WERI-Rb-1 (cell line): Measurements from ENCODE around the gene CNDP2.
"Not testable (repeated sequence)": the region's sequence is repeated elsewhere in the genome, so short reads cannot be mapped to it uniquely, and the experiment has no call there.

Experiments used
- DNase-seq: peaks from one replicate; pipeline ENCODE4 v3.0.0-alpha.2; 2020
- H3K27ac ChIP-seq: fragments of 250-450 bp; sonication (Bioruptor Pico); 2 replicates; pipeline ENCODE4 v1.5.1; 2020; ENCODE audit warnings: mild to moderate bottlenecking, moderate library complexity
- H3K27me3 ChIP-seq: fragments of 250-450 bp; sonication (Bioruptor Pico); 2 replicates; pipeline ENCODE4 v1.5.1; 2021; ENCODE audit warnings: mild to moderate bottlenecking, low read depth, moderate library complexity; ENCODE audit not compliant: insufficient read depth, severe bottlenecking
- H3K36me3 ChIP-seq: fragments of 250-450 bp; sonication (Bioruptor Pico); 2 replicates; pipeline ENCODE4 v1.5.1; 2020; ENCODE audit warnings: mild to moderate bottlenecking, moderate library complexity
- H3K4me3 ChIP-seq: 2 replicates; pipeline ENCODE4 v1.5.1; 2011; ENCODE audit warnings: low read depth, mild to moderate bottlenecking, control low read depth, low read length
- H3K9me3 ChIP-seq: fragments of 250-450 bp; sonication (Bioruptor Pico); 2 replicates; pipeline ENCODE4 v1.5.1; 2021; ENCODE audit warnings: mild to moderate bottlenecking, moderate library complexity; ENCODE audit not compliant: severe bottlenecking
- TF ChIP-seq, protein P1 (sequence below): IDR thresholded peaks from 2 replicates; pipeline ENCODE4 v1.5.1; 2011; ENCODE audit warnings: low read depth, mild to moderate bottlenecking, control low read depth, inconsistent platforms, low read length

CNDP2 gene

DNA sequence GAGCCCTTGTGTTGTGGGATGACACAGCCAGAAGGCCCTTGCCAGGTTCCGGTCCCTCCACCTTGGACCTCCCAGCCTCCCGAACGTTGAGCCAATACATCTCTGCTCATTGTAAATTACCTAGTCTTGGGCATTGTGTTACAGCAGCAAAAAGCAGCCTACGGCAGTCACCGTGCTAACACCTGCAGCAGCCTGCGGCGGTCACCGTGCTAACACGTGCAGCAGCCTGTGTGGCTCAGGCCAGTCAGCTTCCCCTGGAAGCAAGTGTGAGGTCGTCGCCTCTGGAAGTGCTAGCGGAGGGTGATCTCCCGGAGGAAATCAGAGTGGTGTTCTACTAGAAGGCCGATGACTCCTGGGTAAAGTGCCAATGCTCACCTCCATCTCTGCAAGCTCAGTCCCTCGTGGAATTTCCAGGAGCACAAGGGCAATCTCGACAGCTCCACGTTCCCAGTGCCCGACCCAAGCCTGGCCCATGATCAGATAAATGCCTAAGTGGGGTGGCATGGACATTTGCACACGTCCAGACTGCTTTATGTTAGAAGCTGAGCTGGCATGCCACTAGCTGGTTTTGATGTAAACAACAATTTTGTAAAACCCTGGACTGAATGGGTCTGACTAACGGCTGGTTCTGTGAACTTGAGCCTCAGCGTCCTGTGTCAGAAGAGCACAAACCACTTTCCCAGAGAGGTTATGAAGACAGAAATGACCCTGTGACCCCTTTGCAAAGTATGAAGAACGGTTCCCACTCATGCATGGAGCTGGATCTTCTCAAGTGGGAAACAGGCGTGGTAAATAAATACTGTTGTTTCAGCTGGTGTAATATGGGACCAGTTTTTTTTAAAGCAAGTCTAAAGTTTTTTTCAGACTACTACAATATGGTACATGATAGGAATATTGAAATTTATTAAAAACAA, 26.7 kb downstream of the CNDP2 start:
- Histone ChIP-seq H3K27ac (no peak overlapping the region), H3K9me3 (no peaks in the 10 kb centered on the region), H3K27me3 (no peaks in the 10 kb centered on the region), H3K36me3 (peaks cover 38% of the 10 kb centered on the region), H3K4me3 (no peak overlapping the region)
- DNase-seq: no peak
- TF ChIP-seq, protein P1, sequence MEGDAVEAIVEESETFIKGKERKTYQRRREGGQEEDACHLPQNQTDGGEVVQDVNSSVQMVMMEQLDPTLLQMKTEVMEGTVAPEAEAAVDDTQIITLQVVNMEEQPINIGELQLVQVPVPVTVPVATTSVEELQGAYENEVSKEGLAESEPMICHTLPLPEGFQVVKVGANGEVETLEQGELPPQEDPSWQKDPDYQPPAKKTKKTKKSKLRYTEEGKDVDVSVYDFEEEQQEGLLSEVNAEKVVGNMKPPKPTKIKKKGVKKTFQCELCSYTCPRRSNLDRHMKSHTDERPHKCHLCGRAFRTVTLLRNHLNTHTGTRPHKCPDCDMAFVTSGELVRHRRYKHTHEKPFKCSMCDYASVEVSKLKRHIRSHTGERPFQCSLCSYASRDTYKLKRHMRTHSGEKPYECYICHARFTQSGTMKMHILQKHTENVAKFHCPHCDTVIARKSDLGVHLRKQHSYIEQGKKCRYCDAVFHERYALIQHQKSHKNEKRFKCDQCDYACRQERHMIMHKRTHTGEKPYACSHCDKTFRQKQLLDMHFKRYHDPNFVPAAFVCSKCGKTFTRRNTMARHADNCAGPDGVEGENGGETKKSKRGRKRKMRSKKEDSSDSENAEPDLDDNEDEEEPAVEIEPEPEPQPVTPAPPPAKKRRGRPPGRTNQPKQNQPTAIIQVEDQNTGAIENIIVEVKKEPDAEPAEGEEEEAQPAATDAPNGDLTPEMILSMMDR: no peak

DNA sequence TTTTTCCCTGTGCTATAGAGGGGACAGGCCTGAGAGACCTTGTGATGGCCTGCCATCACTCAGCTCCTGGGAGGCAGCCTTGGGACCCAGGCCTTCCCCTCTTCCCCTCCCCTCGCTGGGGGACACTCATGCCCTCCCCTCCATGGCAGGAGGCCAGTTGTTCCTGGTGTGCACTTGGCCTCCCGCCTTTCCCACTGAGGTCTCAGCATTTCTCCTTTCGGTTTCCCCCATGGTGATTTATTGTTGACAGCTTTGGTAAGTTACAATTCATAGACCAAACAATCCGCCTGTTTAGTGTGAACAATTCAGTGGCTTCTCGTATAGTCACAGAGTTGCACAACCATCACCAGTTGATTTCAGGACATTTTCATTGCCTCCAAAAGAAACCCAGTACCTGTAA, 27.9 kb downstream of the CNDP2 start:
- no peak for DNase-seq
- Histone ChIP-seq H3K4me3 (no peak overlapping the region), H3K27me3 (no peaks in the 10 kb centered on the region), H3K36me3 (peaks cover 26% of the 10 kb centered on the region), H3K9me3 (no peaks in the 10 kb centered on the region), H3K27ac (no peak overlapping the region)
- TF ChIP-seq, protein P1: no peak

DNA sequence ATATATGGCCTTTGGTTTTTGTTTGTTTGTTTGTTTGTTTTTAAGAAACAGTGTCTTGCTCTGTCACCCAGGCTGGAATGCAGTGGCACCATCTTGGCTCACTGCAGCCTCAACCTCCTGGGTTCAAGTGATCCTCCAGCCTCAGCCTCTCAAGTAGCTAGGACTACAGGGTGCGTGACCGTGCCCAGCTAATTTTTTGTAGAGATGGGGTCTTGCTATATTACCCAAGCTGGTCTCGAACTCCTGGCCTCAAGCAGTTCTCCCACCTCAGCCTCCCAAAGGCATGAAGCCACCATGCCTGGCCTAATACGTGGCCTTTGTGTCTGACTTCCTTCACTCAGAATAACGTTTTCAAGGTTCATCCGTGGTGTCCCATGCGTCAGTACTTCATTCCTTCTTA, 28.8 kb downstream of the CNDP2 start:
- not testable (repeated sequence) for DNase-seq, H3K27me3 ChIP-seq, H3K9me3 ChIP-seq, H3K27ac ChIP-seq, H3K4me3 ChIP-seq
- H3K36me3 ChIP-seq: peaks cover 18% of the 10 kb centered on the region

DNA sequence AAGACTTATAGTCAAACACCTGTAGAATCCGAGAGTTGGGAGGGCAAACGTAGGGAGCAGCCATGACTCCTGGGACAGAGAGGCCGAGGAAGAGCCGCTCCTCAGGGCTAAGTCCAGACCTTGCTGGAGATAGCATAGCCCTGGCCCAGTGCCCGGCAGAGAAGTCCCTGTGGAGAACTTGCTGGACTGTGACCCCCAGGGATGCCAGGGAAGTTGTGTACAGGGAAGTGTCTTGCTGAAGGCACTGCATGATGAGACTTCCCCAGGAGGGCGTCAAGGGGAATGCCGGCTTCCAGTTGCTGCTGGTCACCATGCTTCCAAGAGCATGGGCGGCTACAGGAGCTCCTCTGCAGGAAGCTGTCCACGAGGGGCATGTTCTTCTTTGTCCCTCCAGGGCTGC, 29.6 kb downstream of the CNDP2 start:
- H3K27me3 ChIP-seq: no peaks in the 10 kb centered on the region
- TF ChIP-seq, protein P1: no peak
- DNase-seq: no peak

DNA sequence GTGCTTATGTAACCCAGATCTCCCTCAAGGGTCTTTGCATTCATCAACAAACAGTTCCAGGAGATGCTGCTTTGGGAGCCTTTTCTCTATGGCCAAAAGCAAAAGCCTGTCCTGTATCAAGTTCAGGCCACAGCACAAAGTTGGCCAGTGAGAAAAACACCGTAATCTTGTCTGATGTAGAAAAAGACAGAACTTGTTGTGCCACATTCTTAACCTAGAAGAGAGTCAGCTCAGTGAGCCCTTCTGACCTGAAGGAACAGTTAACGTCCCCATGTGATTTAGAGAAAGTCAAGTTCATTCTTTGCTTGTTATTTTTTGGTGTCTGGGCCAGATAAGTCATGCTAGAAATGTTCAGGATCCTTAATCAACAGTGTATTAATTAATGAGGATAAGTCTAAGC, 30.3 kb downstream of the CNDP2 start:
- TF ChIP-seq, protein P1: no peak
- no peak overlapping the region for H3K4me3 ChIP-seq
- H3K36me3 ChIP-seq: peaks cover 3% of the 10 kb centered on the region; the same call in 1 of the 2 replicates
- no peaks in the 10 kb centered on the region for H3K27me3 ChIP-seq
- H3K9me3 ChIP-seq: no peaks in the 10 kb centered on the region
- H3K27ac ChIP-seq: no peak overlapping the region
- no peak for DNase-seq

More for the DNA sequence above, 29.6 kb downstream of the CNDP2 start:
- Histone ChIP-seq H3K9me3 (no peaks in the 10 kb centered on the region), H3K36me3 (peaks cover 10% of the 10 kb centered on the region), H3K27ac (no peak overlapping the region), H3K4me3 (no peak overlapping the region)

DNA sequence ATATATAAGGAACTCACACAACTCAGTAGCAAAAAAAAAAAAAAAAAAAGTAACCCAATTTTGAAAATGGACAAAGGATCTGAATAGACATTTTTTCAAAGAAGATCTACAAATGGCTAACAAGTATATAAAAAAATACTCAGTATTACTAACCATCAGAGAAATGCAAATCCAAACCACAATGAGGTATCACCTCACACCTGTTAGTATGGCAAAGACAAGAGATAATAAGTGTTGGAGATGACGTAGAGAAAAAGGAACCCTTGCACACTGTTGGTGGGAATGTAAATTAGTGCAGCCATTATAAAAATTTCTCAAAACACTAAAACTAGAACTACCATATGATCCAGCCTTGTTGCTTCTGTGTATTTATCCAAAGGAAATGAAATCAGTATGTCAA, 32.3 kb downstream of the CNDP2 start:
- no peaks in the 10 kb centered on the region for H3K9me3 ChIP-seq
- TF ChIP-seq, protein P1: no peak
- DNase-seq: no peak
- no peak overlapping the region for H3K4me3 ChIP-seq
- H3K27ac ChIP-seq: no peak overlapping the region
- no peaks in the 10 kb centered on the region for H3K36me3 ChIP-seq
- H3K27me3 ChIP-seq: no peaks in the 10 kb centered on the region
